ENCODE data around the gene SUCLG2.

DNA sequence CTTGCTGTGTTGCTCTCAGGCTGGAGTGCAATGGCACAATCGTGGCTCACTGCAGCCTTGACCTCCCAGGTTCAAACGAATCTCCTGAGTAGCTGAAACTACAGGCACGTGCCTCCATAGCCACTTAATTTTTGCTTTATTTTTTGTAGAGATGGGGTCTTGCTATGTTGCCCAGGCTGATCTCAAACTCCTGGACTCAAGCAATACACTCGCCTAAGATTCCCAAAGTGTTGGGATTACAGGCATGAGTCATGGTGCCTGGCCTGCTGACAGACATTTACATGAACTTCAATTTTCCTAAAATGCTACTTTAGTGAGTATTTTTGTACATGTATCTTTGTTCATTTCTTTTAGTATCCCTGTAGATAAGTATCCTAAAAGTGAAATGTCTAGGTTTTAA, 132.3 kb downstream of the SUCLG2 start:
- TF ChIP-seq, protein P1, sequence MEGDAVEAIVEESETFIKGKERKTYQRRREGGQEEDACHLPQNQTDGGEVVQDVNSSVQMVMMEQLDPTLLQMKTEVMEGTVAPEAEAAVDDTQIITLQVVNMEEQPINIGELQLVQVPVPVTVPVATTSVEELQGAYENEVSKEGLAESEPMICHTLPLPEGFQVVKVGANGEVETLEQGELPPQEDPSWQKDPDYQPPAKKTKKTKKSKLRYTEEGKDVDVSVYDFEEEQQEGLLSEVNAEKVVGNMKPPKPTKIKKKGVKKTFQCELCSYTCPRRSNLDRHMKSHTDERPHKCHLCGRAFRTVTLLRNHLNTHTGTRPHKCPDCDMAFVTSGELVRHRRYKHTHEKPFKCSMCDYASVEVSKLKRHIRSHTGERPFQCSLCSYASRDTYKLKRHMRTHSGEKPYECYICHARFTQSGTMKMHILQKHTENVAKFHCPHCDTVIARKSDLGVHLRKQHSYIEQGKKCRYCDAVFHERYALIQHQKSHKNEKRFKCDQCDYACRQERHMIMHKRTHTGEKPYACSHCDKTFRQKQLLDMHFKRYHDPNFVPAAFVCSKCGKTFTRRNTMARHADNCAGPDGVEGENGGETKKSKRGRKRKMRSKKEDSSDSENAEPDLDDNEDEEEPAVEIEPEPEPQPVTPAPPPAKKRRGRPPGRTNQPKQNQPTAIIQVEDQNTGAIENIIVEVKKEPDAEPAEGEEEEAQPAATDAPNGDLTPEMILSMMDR (IDR thresholded peaks at IDR 0.05; ENCODE audit: insufficient read depth, low read depth, low read length) = no peak
- no peak for TF ChIP-seq EZH2 (IDR thresholded peaks at IDR 0.05; ENCODE audit: insufficient read depth, low read length)
